Glutamatergic neuron (in vitro differentiated cells): ENCODE results near the gene KIRREL1. TPM values are rescaled to one million over a fixed set of nuclear protein-coding genes. Genes with fewer than 3 reads are reported as not detected.

ENCODE experiments used
- DNase-seq: peaks from one replicate; pipeline ENCODE4 v3.0.0; 2022
- H3K27ac Mint-ChIP-seq: one replicate; pipeline ENCODE4 v1.8.0; 2020; ENCODE audit warnings: mild to moderate bottlenecking, mixed read lengths, inconsistent platforms; ENCODE audit not compliant: unreplicated experiment
- H3K27me3 Mint-ChIP-seq: one replicate; pipeline ENCODE4 v1.8.0; 2020; ENCODE audit warnings: mild to moderate bottlenecking, moderate library complexity, mixed read lengths, inconsistent platforms; ENCODE audit not compliant: unreplicated experiment
- H3K36me3 Mint-ChIP-seq: one replicate; pipeline ENCODE4 v1.8.0; 2020; ENCODE audit warnings: mild to moderate bottlenecking, mixed read lengths, inconsistent platforms; ENCODE audit not compliant: unreplicated experiment
- H3K4me1 Mint-ChIP-seq: one replicate; pipeline ENCODE4 v1.8.0; 2020; ENCODE audit warnings: mild to moderate bottlenecking, low read depth, mixed read lengths, inconsistent platforms; ENCODE audit not compliant: unreplicated experiment
- H3K4me3 Mint-ChIP-seq: one replicate; pipeline ENCODE4 v1.8.0; 2020; ENCODE audit warnings: mild to moderate bottlenecking, mixed read lengths, inconsistent platforms; ENCODE audit not compliant: unreplicated experiment
- H3K9me3 Mint-ChIP-seq: one replicate; pipeline ENCODE4 v1.8.0; 2020; ENCODE audit warnings: mild to moderate bottlenecking, moderate library complexity, mixed read lengths, inconsistent platforms; ENCODE audit not compliant: unreplicated experiment
- total RNA-seq: library from RNA; stranded (reverse); fragmentation: NEBNext Ultra II Directional; extraction: Animal tissue kit (Norgen Biotek cat#: 25700); gene quantifications from one replicate; pipeline ENCODE4 v1.2.1, GENCODE V29; 2021; ENCODE audit not compliant: unreplicated experiment
- TF ChIP-seq, protein P1 (sequence below): fragments of 200-600 bp; sonication (generic); IDR thresholded peaks from one replicate; pipeline ENCODE4 v1.5.0; 2021; ENCODE audit not compliant: partially characterized antibody, unreplicated experiment

Gene KIRREL1
- total RNA-seq, 1 donor from 2014 or later = 8.1 TPM

GRCh38 chr1:158076441-158076840 lies 83.0 kb downstream of the KIRREL1 start:
- H3K9me3 Mint-ChIP-seq = peaks cover 15% of the 10 kb centered on the region
- no peak for DNase-seq
- TF ChIP-seq, protein P1, sequence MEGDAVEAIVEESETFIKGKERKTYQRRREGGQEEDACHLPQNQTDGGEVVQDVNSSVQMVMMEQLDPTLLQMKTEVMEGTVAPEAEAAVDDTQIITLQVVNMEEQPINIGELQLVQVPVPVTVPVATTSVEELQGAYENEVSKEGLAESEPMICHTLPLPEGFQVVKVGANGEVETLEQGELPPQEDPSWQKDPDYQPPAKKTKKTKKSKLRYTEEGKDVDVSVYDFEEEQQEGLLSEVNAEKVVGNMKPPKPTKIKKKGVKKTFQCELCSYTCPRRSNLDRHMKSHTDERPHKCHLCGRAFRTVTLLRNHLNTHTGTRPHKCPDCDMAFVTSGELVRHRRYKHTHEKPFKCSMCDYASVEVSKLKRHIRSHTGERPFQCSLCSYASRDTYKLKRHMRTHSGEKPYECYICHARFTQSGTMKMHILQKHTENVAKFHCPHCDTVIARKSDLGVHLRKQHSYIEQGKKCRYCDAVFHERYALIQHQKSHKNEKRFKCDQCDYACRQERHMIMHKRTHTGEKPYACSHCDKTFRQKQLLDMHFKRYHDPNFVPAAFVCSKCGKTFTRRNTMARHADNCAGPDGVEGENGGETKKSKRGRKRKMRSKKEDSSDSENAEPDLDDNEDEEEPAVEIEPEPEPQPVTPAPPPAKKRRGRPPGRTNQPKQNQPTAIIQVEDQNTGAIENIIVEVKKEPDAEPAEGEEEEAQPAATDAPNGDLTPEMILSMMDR = no peak
- H3K27me3 Mint-ChIP-seq = peaks cover 19% of the 10 kb centered on the region
- peaks cover 40% of the 10 kb centered on the region for H3K4me1 Mint-ChIP-seq
- no peaks in the 10 kb centered on the region for H3K36me3 Mint-ChIP-seq
- H3K27ac Mint-ChIP-seq = peak overlapping the region; percentile 52
- H3K4me3 Mint-ChIP-seq = no peak overlapping the region

GRCh38 chr1:158077411-158078256 lies 84.2 kb downstream of the KIRREL1 start:
- Mint-ChIP-seq H3K36me3 (no peaks in the 10 kb centered on the region), H3K27ac (peak overlapping the region; percentile 43), H3K27me3 (peaks cover 13% of the 10 kb centered on the region), H3K4me1 (peaks cover 36% of the 10 kb centered on the region), H3K9me3 (peaks cover 10% of the 10 kb centered on the region), H3K4me3 (peak overlapping the region; percentile 30)
- DNase-seq = no peak
- TF ChIP-seq, protein P1 = no peak

GRCh38 chr1:158078569-158079080 lies 85.2 kb downstream of the KIRREL1 start:
- H3K4me3 Mint-ChIP-seq = peak overlapping the region; percentile 63
- peaks cover 35% of the 10 kb centered on the region for H3K4me1 Mint-ChIP-seq
- H3K27ac Mint-ChIP-seq = peak overlapping the region; percentile 63
- DNase-seq = peak; percentile 53
- TF ChIP-seq, protein P1 = no peak
- peaks cover 10% of the 10 kb centered on the region for H3K9me3 Mint-ChIP-seq
- H3K27me3 Mint-ChIP-seq = peaks cover 16% of the 10 kb centered on the region
- H3K36me3 Mint-ChIP-seq = no peaks in the 10 kb centered on the region

GRCh38 chr1:158080066-158080465 lies 86.6 kb downstream of the KIRREL1 start:
- DNase-seq = no peak
- Mint-ChIP-seq H3K9me3 (peaks cover 9% of the 10 kb centered on the region), H3K36me3 (no peaks in the 10 kb centered on the region), H3K4me3 (no peak overlapping the region), H3K27me3 (peaks cover 9% of the 10 kb centered on the region), H3K27ac (no peak overlapping the region), H3K4me1 (peaks cover 27% of the 10 kb centered on the region)
- TF ChIP-seq, protein P1 = no peak

- H3K4me1 Mint-ChIP-seq = peaks cover 6% of the 10 kb centered on the region
- no peaks in the 10 kb centered on the region for H3K36me3 Mint-ChIP-seq
- H3K27ac Mint-ChIP-seq = no peak overlapping the region
- peaks cover 9% of the 10 kb centered on the region for H3K27me3 Mint-ChIP-seq
- TF ChIP-seq, protein P1 = no peak
- peaks cover 7% of the 10 kb centered on the region for H3K9me3 Mint-ChIP-seq
- DNase-seq = no peak
- no peak overlapping the region for H3K4me3 Mint-ChIP-seq
Measured at GRCh38 chr1:158084336-158084735, 90.9 kb downstream of the KIRREL1 start.
